Fibroblast of the aortic adventitia (primary cell): ENCODE results near the gene KRTAP10-7. TPM values are rescaled to one million over a fixed set of nuclear protein-coding genes. Genes with fewer than 3 reads are reported as not detected.
"Not testable (repeated sequence)": the region's sequence is repeated elsewhere in the genome, so short reads cannot be mapped to it uniquely, and the experiment has no call there.

ENCODE experiments used
- DNase-seq: peaks from one replicate; pipeline ENCODE4 v3.0.0-alpha.2; 2010; ENCODE audit warnings: low read depth
- H3K4me3 ChIP-seq: 2 replicates; pipeline ENCODE4 v1.5.1; 2011; ENCODE audit warnings: low read depth, mild to moderate bottlenecking, control low read depth, low read length, moderate library complexity
- total RNA-seq: library from RNA; depleted of rRNA; stranded (reverse); fragments of >200 nt; gene quantifications from 2 replicates; pipeline ENCODE4 v1.2.3, GENCODE V29; 2012; ENCODE audit warnings: low replicate concordance
- TF ChIP-seq, protein P1 (sequence below): IDR thresholded peaks from 2 replicates; pipeline ENCODE4 v1.5.1; 2011; ENCODE audit warnings: mild to moderate bottlenecking, low read length, control low read depth, inconsistent platforms; ENCODE audit not compliant: insufficient read depth

Gene KRTAP10-7
- total RNA-seq, 1 donor, result not detected

DNA sequence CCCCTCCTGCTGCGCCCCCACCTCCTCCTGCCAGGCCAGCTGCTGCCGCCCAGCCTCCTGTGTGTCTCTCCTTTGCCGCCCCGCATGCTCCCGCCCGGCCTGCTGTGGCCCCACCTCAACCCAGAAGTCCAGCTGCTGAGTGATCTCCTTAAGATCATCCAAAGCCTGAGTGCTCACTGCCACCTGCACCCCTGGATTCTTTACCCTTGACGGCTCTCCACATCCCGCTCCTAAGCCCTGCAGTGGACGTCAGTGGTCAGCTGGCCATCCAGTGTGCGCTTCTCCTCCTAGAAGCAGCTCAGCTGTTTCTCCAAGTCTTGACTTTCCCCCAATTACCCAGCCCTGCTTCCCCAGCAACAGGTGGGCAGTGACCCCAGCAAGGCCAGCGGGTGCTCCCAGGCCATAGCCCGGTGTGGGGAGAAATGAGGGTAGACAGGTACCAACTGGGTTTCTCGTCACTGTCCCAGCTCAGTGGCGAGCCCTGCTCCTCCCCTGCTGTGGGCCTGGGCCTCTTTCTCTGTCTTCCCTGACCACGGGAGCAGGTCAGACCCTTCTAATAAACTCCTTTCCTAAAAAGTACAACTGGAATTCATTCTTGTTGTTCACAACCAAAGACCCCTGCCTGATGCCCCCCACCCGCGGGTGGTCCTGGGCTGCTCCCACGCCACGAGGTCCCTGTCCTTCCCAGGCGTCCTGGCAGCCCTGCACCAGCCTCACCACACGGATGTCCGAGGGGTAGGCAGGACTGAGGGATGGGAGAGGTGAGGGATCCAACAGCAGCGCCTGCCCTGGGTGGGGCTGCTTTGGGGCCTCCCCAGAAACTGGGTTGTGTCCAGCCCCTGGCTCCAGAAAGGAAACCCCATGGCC is 1.4 kb downstream of the KRTAP10-7 start:
- DNase-seq, result no peak
- H3K4me3 ChIP-seq, result no peak overlapping the region
- TF ChIP-seq, protein P1, sequence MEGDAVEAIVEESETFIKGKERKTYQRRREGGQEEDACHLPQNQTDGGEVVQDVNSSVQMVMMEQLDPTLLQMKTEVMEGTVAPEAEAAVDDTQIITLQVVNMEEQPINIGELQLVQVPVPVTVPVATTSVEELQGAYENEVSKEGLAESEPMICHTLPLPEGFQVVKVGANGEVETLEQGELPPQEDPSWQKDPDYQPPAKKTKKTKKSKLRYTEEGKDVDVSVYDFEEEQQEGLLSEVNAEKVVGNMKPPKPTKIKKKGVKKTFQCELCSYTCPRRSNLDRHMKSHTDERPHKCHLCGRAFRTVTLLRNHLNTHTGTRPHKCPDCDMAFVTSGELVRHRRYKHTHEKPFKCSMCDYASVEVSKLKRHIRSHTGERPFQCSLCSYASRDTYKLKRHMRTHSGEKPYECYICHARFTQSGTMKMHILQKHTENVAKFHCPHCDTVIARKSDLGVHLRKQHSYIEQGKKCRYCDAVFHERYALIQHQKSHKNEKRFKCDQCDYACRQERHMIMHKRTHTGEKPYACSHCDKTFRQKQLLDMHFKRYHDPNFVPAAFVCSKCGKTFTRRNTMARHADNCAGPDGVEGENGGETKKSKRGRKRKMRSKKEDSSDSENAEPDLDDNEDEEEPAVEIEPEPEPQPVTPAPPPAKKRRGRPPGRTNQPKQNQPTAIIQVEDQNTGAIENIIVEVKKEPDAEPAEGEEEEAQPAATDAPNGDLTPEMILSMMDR, result no peak

DNA sequence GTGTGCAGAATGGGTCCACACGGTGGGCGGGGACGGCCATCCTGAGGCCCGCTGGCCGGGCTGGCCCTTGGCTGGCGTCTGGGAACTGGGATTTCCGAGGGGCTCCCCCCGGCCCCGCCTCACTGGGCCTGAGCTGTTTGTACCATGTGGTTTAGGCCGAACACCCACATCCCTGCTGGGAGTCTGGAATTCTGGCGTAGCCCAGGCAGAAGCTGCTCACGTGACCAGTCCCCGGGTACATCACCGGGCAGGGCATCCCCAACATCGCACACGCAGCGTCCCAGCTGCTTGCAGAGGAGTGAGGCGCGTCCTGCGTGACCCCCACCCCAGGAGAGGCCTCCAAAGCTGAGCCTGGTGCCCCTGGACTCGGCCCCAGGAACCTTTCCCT is 2.1 kb downstream of the KRTAP10-7 start:
- no peak for DNase-seq
- TF ChIP-seq, protein P1, result no peak
- H3K4me3 ChIP-seq, result no peak overlapping the region

DNA sequence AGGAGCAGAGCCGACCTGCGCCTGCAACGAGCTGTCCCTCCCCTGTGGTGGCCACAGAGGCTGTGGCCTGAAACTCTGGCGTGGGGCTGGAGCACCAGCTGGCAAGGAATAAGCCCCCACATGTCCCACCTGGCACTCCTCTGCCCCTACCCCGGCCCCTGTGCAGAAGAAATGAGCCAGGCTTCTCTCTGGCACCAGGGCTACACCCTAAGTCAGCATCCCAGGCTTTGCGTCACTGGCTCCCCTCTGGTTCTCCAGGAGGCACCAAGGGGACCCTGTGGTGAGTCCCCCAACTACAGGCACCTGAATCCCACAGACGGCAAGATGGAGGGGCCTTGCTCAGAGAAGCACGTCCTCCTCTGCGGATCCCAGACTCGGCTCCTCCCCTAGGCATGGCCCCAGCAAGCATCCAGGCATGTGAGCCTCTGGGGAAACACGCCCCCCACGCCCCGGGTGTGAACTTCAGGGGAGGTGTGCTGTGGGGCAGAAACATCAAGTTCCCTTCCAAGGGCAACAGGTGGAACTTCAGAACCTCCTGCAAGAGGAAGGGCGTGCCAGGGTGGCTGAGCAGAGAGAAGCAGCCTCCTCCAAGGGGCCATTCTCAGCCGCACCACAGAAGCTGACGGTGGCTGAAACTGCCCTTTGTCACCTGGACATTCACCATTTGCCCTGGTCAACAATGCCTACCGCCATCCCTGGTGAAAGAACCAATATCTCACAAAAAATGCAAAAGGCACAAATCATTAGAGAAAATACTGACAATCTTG is 2.9 kb downstream of the KRTAP10-7 start:
- TF ChIP-seq, protein P1, result no peak
- H3K4me3 ChIP-seq, result no peak overlapping the region

DNA sequence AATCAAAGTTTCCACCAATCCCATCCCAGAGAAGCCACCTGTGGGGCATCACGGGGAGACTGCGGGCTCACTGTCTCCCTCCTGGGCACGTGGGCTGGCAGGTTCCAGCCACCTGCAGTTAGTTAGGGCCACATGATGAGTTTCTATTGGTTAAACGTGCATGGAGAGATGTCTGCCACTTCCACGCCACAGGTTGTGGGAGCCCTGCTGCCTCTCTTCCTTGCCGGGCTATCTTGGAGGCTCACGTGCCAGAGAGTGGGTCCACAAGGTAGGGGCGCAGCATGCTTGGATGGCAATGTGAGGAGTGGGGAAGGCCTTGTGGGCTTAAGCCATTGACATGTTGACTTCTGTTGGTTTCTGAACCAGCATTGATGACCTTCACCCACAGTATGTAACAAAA is 3.5 kb downstream of the KRTAP10-7 start:
- no peak overlapping the region for H3K4me3 ChIP-seq
- TF ChIP-seq, protein P1, result no peak
- DNase-seq, result no peak

More for the DNA sequence above, 2.9 kb downstream of the KRTAP10-7 start:
- DNase-seq, result no peak

DNA sequence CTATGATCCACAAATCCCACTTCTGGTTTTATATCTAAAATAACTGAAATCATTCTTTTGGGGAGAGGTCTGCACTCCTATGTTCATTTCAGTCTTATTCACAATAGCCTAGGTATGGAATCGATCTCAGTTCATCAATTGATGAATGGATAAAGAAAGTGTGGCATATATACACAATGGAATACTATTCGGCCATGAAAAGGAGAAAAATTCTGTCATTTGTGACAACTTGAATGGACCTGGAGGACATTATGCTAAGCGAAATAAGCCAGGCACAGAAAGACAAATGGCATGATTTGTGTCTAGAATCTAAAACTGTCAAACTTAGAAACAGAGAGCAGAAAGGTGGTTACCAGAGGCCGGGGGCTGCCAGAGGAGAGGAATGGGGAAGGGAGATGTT is 6.1 kb downstream of the KRTAP10-7 start:
- TF ChIP-seq, protein P1, result no peak
- no peak for DNase-seq
- no peak overlapping the region for H3K4me3 ChIP-seq

DNA sequence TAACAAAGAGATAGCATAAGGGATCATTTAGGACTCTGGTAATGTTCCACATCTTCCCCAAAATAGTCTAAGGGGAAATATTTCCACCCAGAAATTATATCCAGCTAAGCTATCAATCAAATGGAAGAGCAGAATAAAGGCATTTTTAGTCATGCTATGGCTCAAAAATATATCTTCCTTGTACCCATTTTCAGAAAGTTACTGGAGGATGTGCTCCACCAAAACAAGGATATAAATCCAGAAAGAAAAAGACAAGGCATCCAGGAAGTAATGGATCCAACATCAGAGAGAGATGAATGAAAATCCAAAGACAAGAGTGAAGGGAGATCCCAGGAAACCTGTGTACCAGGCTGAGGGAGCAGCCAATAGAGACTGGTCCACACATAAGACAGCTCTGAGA is 8.8 kb downstream of the KRTAP10-7 start:
- H3K4me3 ChIP-seq, result no peak overlapping the region
- TF ChIP-seq, protein P1, result no peak
- no peak for DNase-seq

DNA sequence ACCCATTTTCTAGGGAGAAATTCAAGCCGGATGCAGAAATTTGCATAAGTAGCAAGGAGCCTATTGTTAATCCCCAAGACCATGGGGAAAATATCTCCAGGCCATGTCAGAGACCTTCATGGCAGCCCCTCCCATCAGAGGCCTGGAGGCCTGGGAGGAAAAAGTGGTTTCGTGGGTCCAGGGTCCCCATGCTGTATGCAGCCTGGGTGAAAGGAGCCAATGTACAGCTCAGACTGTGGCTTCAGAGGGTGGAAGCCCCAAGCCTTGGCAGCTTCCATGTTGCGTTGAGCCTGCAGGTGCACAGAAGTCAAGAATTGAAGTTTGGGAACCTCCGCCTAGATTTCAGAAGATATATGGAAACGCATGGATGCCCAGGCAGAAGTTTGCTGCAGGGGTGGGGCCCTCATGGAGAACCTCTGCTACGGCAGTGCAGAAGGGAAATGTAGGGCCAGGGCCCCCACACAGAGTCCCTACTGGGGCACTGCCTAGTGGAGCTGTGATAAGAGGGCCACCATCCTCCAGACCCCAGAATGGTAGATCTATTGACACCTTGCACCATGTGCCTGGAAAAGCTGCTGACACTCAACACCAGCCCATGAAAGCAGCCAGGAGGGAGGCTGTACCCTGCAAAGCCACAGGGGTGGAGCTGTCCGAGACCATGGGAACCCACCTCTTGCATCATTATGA is 9.9 kb downstream of the KRTAP10-7 start:
- DNase-seq, H3K4me3 ChIP-seq: not testable (repeated sequence)
